AG09309 (cell line): ENCODE data around the gene TPO.

Experiments
- DNase-seq: peaks from one replicate; pipeline ENCODE4 v3.0.0-alpha.2; 2010; ENCODE audit warnings: low read depth
- H3K4me3 ChIP-seq: 2 replicates; pipeline ENCODE4 v1.5.1; 2011; ENCODE audit warnings: mild to moderate bottlenecking, low read depth, low read length, moderate library complexity; ENCODE audit not compliant: control insufficient read depth
- CTCF ChIP-seq: IDR thresholded peaks from 2 replicates; pipeline ENCODE4 v1.5.1; 2011; ENCODE audit warnings: mild to moderate bottlenecking, low read depth, low read length, inconsistent platforms; ENCODE audit not compliant: insufficient read depth, control insufficient read depth; ENCODE audit errors: missing control alignments

TPO gene

GRCh38 chr2:1418566-1418965 is 5.3 kb downstream of the TPO start:
- no peak for TF ChIP-seq CTCF
- no peak for DNase-seq
- H3K4me3 ChIP-seq, result no peak overlapping the region

GRCh38 chr2:1420746-1421480 is 7.7 kb downstream of the TPO start:
- no peak overlapping the region for H3K4me3 ChIP-seq
- no peak for TF ChIP-seq CTCF
- DNase-seq, result no peak

- no peak for TF ChIP-seq CTCF
- no peak overlapping the region for H3K4me3 ChIP-seq
- DNase-seq, result no peak
Observed at GRCh38 chr2:1421731-1422130, 8.5 kb downstream of the TPO start.

- no peak for DNase-seq
- TF ChIP-seq CTCF, result no peak
- no peak overlapping the region for H3K4me3 ChIP-seq
Observed at GRCh38 chr2:1422131-1422530, 8.9 kb downstream of the TPO start.

- TF ChIP-seq CTCF, result no peak
- no peak for DNase-seq
- H3K4me3 ChIP-seq, result no peak overlapping the region
Observed at GRCh38 chr2:1422716-1423285, 9.5 kb downstream of the TPO start.

- no peak for DNase-seq
- no peak for TF ChIP-seq CTCF
- H3K4me3 ChIP-seq, result no peak overlapping the region
Observed at GRCh38 chr2:1427086-1427485, 13.8 kb downstream of the TPO start.
